ENCODE data around the gene TSPO2. TPM values are rescaled to one million over a fixed set of nuclear protein-coding genes. Genes with fewer than 3 reads are reported as not detected.

Gene TSPO2
- total and polyA plus RNA-seq, 9 of the 15 experiments (the other 6 are each of a cell fraction or from before 2014, with no cell fraction given) = not detected

GRCh38 chr6:41027799-41028560 is 14.3 kb upstream of the TSPO2 start (continued):
- TF ChIP-seq ZNF263 (CRISPR knock-in tag; IDR thresholded peaks at IDR 0.05; ENCODE audit: borderline replicate concordance) = no peak
- TF ChIP-seq, protein P1, sequence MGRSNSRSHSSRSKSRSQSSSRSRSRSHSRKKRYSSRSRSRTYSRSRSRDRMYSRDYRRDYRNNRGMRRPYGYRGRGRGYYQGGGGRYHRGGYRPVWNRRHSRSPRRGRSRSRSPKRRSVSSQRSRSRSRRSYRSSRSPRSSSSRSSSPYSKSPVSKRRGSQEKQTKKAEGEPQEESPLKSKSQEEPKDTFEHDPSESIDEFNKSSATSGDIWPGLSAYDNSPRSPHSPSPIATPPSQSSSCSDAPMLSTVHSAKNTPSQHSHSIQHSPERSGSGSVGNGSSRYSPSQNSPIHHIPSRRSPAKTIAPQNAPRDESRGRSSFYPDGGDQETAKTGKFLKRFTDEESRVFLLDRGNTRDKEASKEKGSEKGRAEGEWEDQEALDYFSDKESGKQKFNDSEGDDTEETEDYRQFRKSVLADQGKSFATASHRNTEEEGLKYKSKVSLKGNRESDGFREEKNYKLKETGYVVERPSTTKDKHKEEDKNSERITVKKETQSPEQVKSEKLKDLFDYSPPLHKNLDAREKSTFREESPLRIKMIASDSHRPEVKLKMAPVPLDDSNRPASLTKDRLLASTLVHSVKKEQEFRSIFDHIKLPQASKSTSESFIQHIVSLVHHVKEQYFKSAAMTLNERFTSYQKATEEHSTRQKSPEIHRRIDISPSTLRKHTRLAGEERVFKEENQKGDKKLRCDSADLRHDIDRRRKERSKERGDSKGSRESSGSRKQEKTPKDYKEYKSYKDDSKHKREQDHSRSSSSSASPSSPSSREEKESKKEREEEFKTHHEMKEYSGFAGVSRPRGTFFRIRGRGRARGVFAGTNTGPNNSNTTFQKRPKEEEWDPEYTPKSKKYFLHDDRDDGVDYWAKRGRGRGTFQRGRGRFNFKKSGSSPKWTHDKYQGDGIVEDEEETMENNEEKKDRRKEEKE (IDR thresholded peaks at IDR 0.05; ENCODE audit: borderline replicate concordance in 1 of 2, control insufficient read depth in 1 of 2, low read depth in 2 of 2, low read length in 1 of 2) = no peak
- peak; percentile 76 for TF ChIP-seq MYC (IDR thresholded peaks at IDR 0.05; ENCODE audit: low read depth, low read length)
- TF ChIP-seq MYC (CRISPR knock-in tag; IDR thresholded peaks at IDR 0.05; ENCODE audit: borderline replicate concordance, low read depth) = no peak
- TF ChIP-seq PRMT5 (CRISPR knock-in tag; IDR thresholded peaks at IDR 0.05) = no peak
- no peak for TF ChIP-seq CBFB (CRISPR knock-in tag; IDR thresholded peaks at IDR 0.05)
- TF ChIP-seq IRF1 (CRISPR knock-in tag; IDR thresholded peaks at IDR 0.05; ENCODE audit: borderline replicate concordance) = no peak
- TF ChIP-seq CREB3L1 (IDR thresholded peaks at IDR 0.05; ENCODE audit: borderline replicate concordance, low read depth) = no peak; the same call in 1 of the 2 replicates
- no peak for TF ChIP-seq SAP30 (IDR thresholded peaks at IDR 0.05; ENCODE audit: borderline replicate concordance, insufficient read depth, low read depth, low read length, poor library complexity, severe bottlenecking)
- no peak for TF ChIP-seq KAT8 (IDR thresholded peaks at IDR 0.05; ENCODE audit: low read depth)
- TF ChIP-seq, protein P2, sequence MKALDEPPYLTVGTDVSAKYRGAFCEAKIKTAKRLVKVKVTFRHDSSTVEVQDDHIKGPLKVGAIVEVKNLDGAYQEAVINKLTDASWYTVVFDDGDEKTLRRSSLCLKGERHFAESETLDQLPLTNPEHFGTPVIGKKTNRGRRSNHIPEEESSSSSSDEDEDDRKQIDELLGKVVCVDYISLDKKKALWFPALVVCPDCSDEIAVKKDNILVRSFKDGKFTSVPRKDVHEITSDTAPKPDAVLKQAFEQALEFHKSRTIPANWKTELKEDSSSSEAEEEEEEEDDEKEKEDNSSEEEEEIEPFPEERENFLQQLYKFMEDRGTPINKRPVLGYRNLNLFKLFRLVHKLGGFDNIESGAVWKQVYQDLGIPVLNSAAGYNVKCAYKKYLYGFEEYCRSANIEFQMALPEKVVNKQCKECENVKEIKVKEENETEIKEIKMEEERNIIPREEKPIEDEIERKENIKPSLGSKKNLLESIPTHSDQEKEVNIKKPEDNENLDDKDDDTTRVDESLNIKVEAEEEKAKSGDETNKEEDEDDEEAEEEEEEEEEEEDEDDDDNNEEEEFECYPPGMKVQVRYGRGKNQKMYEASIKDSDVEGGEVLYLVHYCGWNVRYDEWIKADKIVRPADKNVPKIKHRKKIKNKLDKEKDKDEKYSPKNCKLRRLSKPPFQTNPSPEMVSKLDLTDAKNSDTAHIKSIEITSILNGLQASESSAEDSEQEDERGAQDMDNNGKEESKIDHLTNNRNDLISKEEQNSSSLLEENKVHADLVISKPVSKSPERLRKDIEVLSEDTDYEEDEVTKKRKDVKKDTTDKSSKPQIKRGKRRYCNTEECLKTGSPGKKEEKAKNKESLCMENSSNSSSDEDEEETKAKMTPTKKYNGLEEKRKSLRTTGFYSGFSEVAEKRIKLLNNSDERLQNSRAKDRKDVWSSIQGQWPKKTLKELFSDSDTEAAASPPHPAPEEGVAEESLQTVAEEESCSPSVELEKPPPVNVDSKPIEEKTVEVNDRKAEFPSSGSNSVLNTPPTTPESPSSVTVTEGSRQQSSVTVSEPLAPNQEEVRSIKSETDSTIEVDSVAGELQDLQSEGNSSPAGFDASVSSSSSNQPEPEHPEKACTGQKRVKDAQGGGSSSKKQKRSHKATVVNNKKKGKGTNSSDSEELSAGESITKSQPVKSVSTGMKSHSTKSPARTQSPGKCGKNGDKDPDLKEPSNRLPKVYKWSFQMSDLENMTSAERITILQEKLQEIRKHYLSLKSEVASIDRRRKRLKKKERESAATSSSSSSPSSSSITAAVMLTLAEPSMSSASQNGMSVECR (CRISPR knock-in tag; IDR thresholded peaks at IDR 0.05) = no peak; the same call in 1 of the 2 replicates
- no peak for TF ChIP-seq CAMTA2 (CRISPR knock-in tag; conservative IDR thresholded peaks at IDR 0.05)
- no peak for TF ChIP-seq ELF2 (CRISPR knock-in tag; IDR thresholded peaks at IDR 0.05)
- no peak for TF ChIP-seq ILF3 (IDR thresholded peaks at IDR 0.05; ENCODE audit: borderline replicate concordance)
- TF ChIP-seq ZFPM2 (CRISPR knock-in tag; IDR thresholded peaks at IDR 0.05) = no peak
- no peak for TF ChIP-seq PTBP1 (IDR thresholded peaks at IDR 0.05; ENCODE audit: low read depth, low read length)

All from K562 (cell line).